Fibroblast of lung (primary cell): Measurements from ENCODE around the gene TERT. TPM values are rescaled to one million over a fixed set of nuclear protein-coding genes. Genes with fewer than 3 reads are reported as not detected.

Experiments used
- DNase-seq, 2 donors: peaks; one replicate each; pipeline versions ENCODE4 v3.0.0 to v3.0.0-alpha.2; 2010; ENCODE audit warnings: low read depth in 2 of 2
- H2AFZ ChIP-seq: 2 replicates; pipeline ENCODE4 v1.5.1; 2012; ENCODE audit warnings: low read length, control low read depth, inconsistent platforms
- H3K27ac ChIP-seq: 2 replicates; pipeline ENCODE4 v1.5.1; 2011; ENCODE audit warnings: low read length, control low read depth; ENCODE audit not compliant: insufficient read depth
- H3K27me3 ChIP-seq: 2 replicates; pipeline ENCODE4 v1.5.1; 2011; ENCODE audit warnings: mild to moderate bottlenecking, low read length; ENCODE audit not compliant: control insufficient read depth, insufficient read depth
- H3K36me3 ChIP-seq: 2 replicates; pipeline ENCODE4 v1.5.1; 2011; ENCODE audit warnings: low read length; ENCODE audit not compliant: control insufficient read depth, insufficient read depth
- H3K4me1 ChIP-seq: 2 replicates; pipeline ENCODE4 v1.5.1; 2011; ENCODE audit warnings: low read length; ENCODE audit not compliant: control insufficient read depth, insufficient read depth; ENCODE audit errors: extremely low read depth
- H3K4me2 ChIP-seq: 2 replicates; pipeline ENCODE4 v1.5.1; 2011; ENCODE audit warnings: low read length, control low read depth; ENCODE audit not compliant: insufficient read depth; ENCODE audit errors: extremely low read depth
- H3K4me3 ChIP-seq, 4 experiments: fragments of 200-600 bp in 1 of 4; sonication (generic) in 1 of 4; replicated peaks in 1 of 4; 2 replicates each; pipeline ENCODE4 v1.5.1; 2011 to 2016; ENCODE audit warnings: low read length in 4 of 4, low read depth in 3 of 4, mild to moderate bottlenecking in 3 of 4, control low read depth in 2 of 4, inconsistent platforms in 1 of 4, mixed read lengths in 1 of 4; ENCODE audit not compliant: insufficient read depth in 1 of 4; ENCODE audit errors: control extremely low read depth in 1 of 4
- H3K79me2 ChIP-seq: 2 replicates; pipeline ENCODE4 v1.5.1; 2012; ENCODE audit warnings: mild to moderate bottlenecking, low read length, inconsistent platforms; ENCODE audit not compliant: control insufficient read depth, insufficient read depth
- H3K9ac ChIP-seq: 2 replicates; pipeline ENCODE4 v1.5.1; 2011; ENCODE audit warnings: mild to moderate bottlenecking, low read length, control low read depth; ENCODE audit not compliant: insufficient read depth
- H3K9me3 ChIP-seq: 2 replicates; pipeline ENCODE4 v1.5.1; 2012; ENCODE audit warnings: low read depth, low read length; ENCODE audit not compliant: control insufficient read depth, insufficient read depth
- H4K20me1 ChIP-seq: 2 replicates; pipeline ENCODE4 v1.5.1; 2011; ENCODE audit warnings: low read length; ENCODE audit not compliant: control insufficient read depth, insufficient read depth; ENCODE audit errors: extremely low read depth
- CTCF ChIP-seq, 2 donors: IDR thresholded peaks in 1 of 2; conservative IDR thresholded peaks in 1 of 2; 1 replicate in 1 of 2; 2 replicates in 1 of 2; pipeline ENCODE4 v1.5.1; 2011 to 2012; ENCODE audit warnings: low read length in 2 of 2, control low read depth in 1 of 2, inconsistent platforms in 1 of 2, low read depth in 1 of 2, mild to moderate bottlenecking in 1 of 2
- EZH2 ChIP-seq: IDR thresholded peaks from 2 replicates; pipeline ENCODE4 v1.5.1; 2012; ENCODE audit warnings: low read length, control low read depth, mild to moderate bottlenecking; ENCODE audit errors: missing control alignments
- polyA plus RNA-seq, 2 donors: library from polyadenylated mRNA; depleted of rRNA in 1 of 2; stranded (reverse) in 1 of 2; unstranded in 1 of 2; fragments of >200 nt; gene quantifications; 2 replicates each; pipeline ENCODE4 v1.2.1, GENCODE V29; 2011 to 2012; ENCODE audit warnings: missing spikeins in 1 of 2
- total RNA-seq: library from RNA; depleted of rRNA; stranded (reverse); fragments of >200 nt; gene quantifications from 2 replicates; pipeline ENCODE4 v1.2.1, GENCODE V29; 2014

TERT gene
- total and polyA plus RNA-seq, 2 donors (not counting 1 experiment from before 2014, with no cell fraction given) = not detected

DNA sequence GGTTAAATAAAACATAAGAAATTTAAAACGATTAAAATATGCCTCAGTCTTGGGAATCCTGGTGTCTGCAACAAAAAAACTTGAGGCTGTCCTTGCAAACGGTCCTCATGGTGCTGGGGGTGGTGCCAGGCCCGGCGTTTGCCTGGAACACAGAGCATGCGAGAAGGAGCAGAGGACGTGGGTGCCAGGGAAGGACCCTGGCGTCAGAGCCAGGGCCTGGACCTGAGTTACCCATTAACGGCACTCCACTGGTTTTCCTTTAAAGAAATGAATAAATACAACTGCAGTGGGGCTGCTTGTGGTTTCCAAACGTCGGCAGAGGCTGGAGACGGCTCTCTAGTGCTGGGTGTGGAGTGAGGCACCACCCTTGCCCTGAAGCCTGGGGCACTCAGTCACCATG is 69.8 kb downstream of the TERT start, which contains the start of gene SLC6A18:
SLC6A18 (plus strand) TSS at position 301 of the 400 bp plus-strand sequence; CDS start at position 398, 97 bp downstream.
- no peaks in the 10 kb centered on the region for H3K27me3 ChIP-seq
- H3K4me1 ChIP-seq = no peaks in the 10 kb centered on the region
- TF ChIP-seq EZH2 = no peak
- no peak for TF ChIP-seq CTCF (conservative IDR thresholded peaks at IDR 0.05 in 1 of 2, IDR thresholded peaks at IDR 0.05 in 1 of 2; ENCODE audit: low read depth in 1 of 2, low read length in 2 of 2)
- no peaks in the 10 kb centered on the region for H3K79me2 ChIP-seq
- H3K9ac ChIP-seq = no peak within 1 kb of the TSS
- H3K4me3 ChIP-seq = no peak within 1 kb of the TSS
- H4K20me1 ChIP-seq = no peaks in the 10 kb centered on the region
- no peak within 1 kb of the TSS for H3K27ac ChIP-seq
- DNase-seq = no peak
- no peaks in the 10 kb centered on the region for H3K36me3 ChIP-seq
- no peak within 1 kb of the TSS for H2AFZ ChIP-seq
- no peak within 1 kb of the TSS for H3K4me2 ChIP-seq
- H3K9me3 ChIP-seq = peaks cover 7% of the 10 kb centered on the region

GRCh38 chr5:1224631-1225030 is 70.2 kb downstream of the TERT start:
- H3K4me1 ChIP-seq = no peaks in the 10 kb centered on the region
- no peaks in the 10 kb centered on the region for H3K79me2 ChIP-seq
- no peaks in the 10 kb centered on the region for H3K27me3 ChIP-seq
- H2AFZ ChIP-seq = no peak overlapping the region
- H4K20me1 ChIP-seq = no peaks in the 10 kb centered on the region
- H3K4me3 ChIP-seq = no peak overlapping the region
- H3K9me3 ChIP-seq = peaks cover 7% of the 10 kb centered on the region
- no peaks in the 10 kb centered on the region for H3K36me3 ChIP-seq
- H3K4me2 ChIP-seq = no peak overlapping the region
- no peak for DNase-seq
- H3K27ac ChIP-seq = no peak overlapping the region
- no peak for TF ChIP-seq EZH2
- TF ChIP-seq CTCF (conservative IDR thresholded peaks at IDR 0.05 in 1 of 2, IDR thresholded peaks at IDR 0.05 in 1 of 2; ENCODE audit: low read depth in 1 of 2, low read length in 2 of 2) = no peak
- no peak overlapping the region for H3K9ac ChIP-seq

GRCh38 chr5:1223278-1223670 is 71.6 kb downstream of the TERT start:
- H3K9me3 ChIP-seq = peaks cover 7% of the 10 kb centered on the region
- TF ChIP-seq CTCF (conservative IDR thresholded peaks at IDR 0.05 in 1 of 2, IDR thresholded peaks at IDR 0.05 in 1 of 2; ENCODE audit: low read depth in 1 of 2, low read length in 2 of 2) = no peak
- no peak for TF ChIP-seq EZH2
- DNase-seq = no peak
- no peak overlapping the region for H3K27ac ChIP-seq
- H2AFZ ChIP-seq = no peak overlapping the region
- no peak overlapping the region for H3K9ac ChIP-seq
- H3K4me1 ChIP-seq = no peaks in the 10 kb centered on the region
- no peak overlapping the region for H3K4me3 ChIP-seq
- no peaks in the 10 kb centered on the region for H4K20me1 ChIP-seq
- no peaks in the 10 kb centered on the region for H3K79me2 ChIP-seq
- H3K36me3 ChIP-seq = no peaks in the 10 kb centered on the region
- no peak overlapping the region for H3K4me2 ChIP-seq
- H3K27me3 ChIP-seq = no peaks in the 10 kb centered on the region
